GM12892 (cell line): ENCODE data around the gene TMEM138.

Experiments
- POLR2A ChIP-seq: IDR thresholded peaks from 2 replicates; pipeline ENCODE4 v1.6.1; 2011; ENCODE audit warnings: low read depth, low read length, control low read depth
- POLR2AphosphoS5 ChIP-seq: IDR thresholded peaks from 2 replicates; pipeline ENCODE4 v1.6.1; 2011; ENCODE audit warnings: low read depth, low read length, control low read depth
- TAF1 ChIP-seq: IDR thresholded peaks from 2 replicates; pipeline ENCODE4 v1.6.1; 2011; ENCODE audit warnings: low read depth, mild to moderate bottlenecking, control low read depth, low read length, borderline replicate concordance

DNA sequence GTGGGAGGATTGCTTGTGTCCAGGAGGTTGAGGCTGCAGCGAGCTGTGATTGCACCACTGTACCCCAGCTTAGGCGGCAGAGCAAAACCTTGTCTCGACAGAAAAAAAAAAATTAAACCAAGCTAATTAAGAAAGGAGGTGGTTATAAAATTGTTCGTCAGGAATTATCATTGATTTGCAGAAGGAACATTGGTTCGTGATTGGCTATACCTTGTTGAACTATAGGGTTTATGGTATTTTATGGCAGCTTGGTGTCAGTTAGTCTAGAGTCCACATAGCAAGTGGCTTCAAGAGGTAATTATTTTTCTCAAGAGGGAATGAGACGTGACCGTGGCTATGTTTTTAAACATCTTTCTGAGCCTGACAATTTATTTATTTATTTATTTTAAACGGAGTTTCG is 18.7 kb downstream of the TMEM138 start:
- TF ChIP-seq POLR2A (no peak), POLR2AphosphoS5 (no peak), TAF1 (no peak)
